SJCRH30 (cell line): ENCODE data around the gene SERAC1. TPM values are rescaled to one million over a fixed set of nuclear protein-coding genes. Genes with fewer than 3 reads are reported as not detected.
"Not testable (repeated sequence)": the region's sequence is repeated elsewhere in the genome, so short reads cannot be mapped to it uniquely, and the experiment has no call there.

Source experiments
- DNase-seq, 2 experiments: peaks; one replicate each; pipeline ENCODE4 v3.0.0-alpha.2; 2015 to 2020
- H3K27ac ChIP-seq: fragments of 250-450 bp; sonication (Bioruptor Pico); 2 replicates; pipeline ENCODE4 v1.5.1; 2020; ENCODE audit warnings: mild to moderate bottlenecking, moderate library complexity
- H3K27me3 ChIP-seq: fragments of 250-450 bp; sonication (Bioruptor Pico); 2 replicates; pipeline ENCODE4 v1.5.1; 2020; ENCODE audit warnings: mild to moderate bottlenecking, moderate library complexity
- H3K36me3 ChIP-seq: fragments of 250-450 bp; sonication (Bioruptor Pico); 2 replicates; pipeline ENCODE4 v1.5.1; 2020; ENCODE audit warnings: mild to moderate bottlenecking, moderate library complexity
- H3K4me1 ChIP-seq: fragments of 250-450 bp; sonication (Bioruptor Pico); 2 replicates; pipeline ENCODE4 v1.5.1; 2020; ENCODE audit warnings: mild to moderate bottlenecking, moderate library complexity
- H3K4me3 ChIP-seq: fragments of 250-450 bp; sonication (Bioruptor Pico); 2 replicates; pipeline ENCODE4 v1.5.1; 2020; ENCODE audit warnings: mild to moderate bottlenecking, moderate library complexity
- H3K9me3 ChIP-seq: fragments of 250-450 bp; sonication (Bioruptor Pico); replicated peaks from 2 replicates; pipeline ENCODE4 v1.5.1; 2020; ENCODE audit warnings: mild to moderate bottlenecking, moderate library complexity
- total RNA-seq: library from RNA; depleted of rRNA; stranded (reverse); fragments of >200 nt; shearing (Covaris generic); gene quantifications from 2 replicates; pipeline ENCODE4 v1.2.3, GENCODE V29; 2014

Gene SERAC1
- total RNA-seq, 1 experiment from 2014 or later, result 12.3 TPM

- Histone ChIP-seq H3K4me3 (no peak overlapping the region), H3K9me3 (no peaks in the 10 kb centered on the region), H3K27ac (no peak overlapping the region), H3K27me3 (no peaks in the 10 kb centered on the region), H3K4me1 (peaks cover 10% of the 10 kb centered on the region), H3K36me3 (0 out of 2 replicates have a peak, but pooled peaks cover 2% of the 10 kb centered on the region)
- peak; percentile 46 to 68 for DNase-seq
Observed at GRCh38 chr6:158188591-158188990, 20.5 kb upstream of the SERAC1 start.

GRCh38 chr6:158185729-158186456 is 17.8 kb upstream of the SERAC1 start:
- Histone ChIP-seq H3K4me3 (no peak overlapping the region), H3K9me3 (0 out of 2 replicates have a peak, but pooled peaks cover 3% of the 10 kb centered on the region), H3K27me3 (no peaks in the 10 kb centered on the region), H3K36me3 (no peaks in the 10 kb centered on the region), H3K27ac (no peak overlapping the region), H3K4me1 (peaks cover 10% of the 10 kb centered on the region)
- no peak for DNase-seq

GRCh38 chr6:158184608-158185007 is 16.5 kb upstream of the SERAC1 start:
- H3K36me3 ChIP-seq, result no peaks in the 10 kb centered on the region
- H3K27me3 ChIP-seq, result no peaks in the 10 kb centered on the region
- no peak overlapping the region for H3K27ac ChIP-seq
- H3K4me1 ChIP-seq, result peaks cover 10% of the 10 kb centered on the region
- no peak overlapping the region for H3K4me3 ChIP-seq
- H3K9me3 ChIP-seq, result 0 out of 2 replicates have a peak, but pooled peaks cover 3% of the 10 kb centered on the region
- no peak for DNase-seq

GRCh38 chr6:158183174-158183972 is 15.3 kb upstream of the SERAC1 start:
- H3K36me3 ChIP-seq, H3K27me3 ChIP-seq, DNase-seq, H3K27ac ChIP-seq, H3K4me1 ChIP-seq, H3K9me3 ChIP-seq, H3K4me3 ChIP-seq: not testable (repeated sequence)

- not testable (repeated sequence) for H3K4me1 ChIP-seq, H3K4me3 ChIP-seq, H3K36me3 ChIP-seq, H3K27ac ChIP-seq, DNase-seq, H3K9me3 ChIP-seq, H3K27me3 ChIP-seq
Observed at GRCh38 chr6:158177712-158178111, 9.7 kb upstream of the SERAC1 start.

- Histone ChIP-seq H3K4me1 (peaks cover 10% of the 10 kb centered on the region), H3K36me3 (0 out of 2 replicates have a peak, but pooled peaks cover 4% of the 10 kb centered on the region), H3K27ac (no peak overlapping the region), H3K27me3 (no peaks in the 10 kb centered on the region), H3K4me3 (no peak overlapping the region), H3K9me3 (no peaks in the 10 kb centered on the region)
- DNase-seq, result no peak
Observed at GRCh38 chr6:158175111-158175510, 7.0 kb upstream of the SERAC1 start.

GRCh38 chr6:158174514-158174913 is 6.5 kb upstream of the SERAC1 start:
- peak in 1 of 2 experiments; percentile 17 for DNase-seq
- H3K27ac ChIP-seq, result no peak overlapping the region
- H3K36me3 ChIP-seq, result 0 out of 2 replicates have a peak, but pooled peaks cover 4% of the 10 kb centered on the region

GRCh38 chr6:158174024-158174423 is 6.0 kb upstream of the SERAC1 start:
- DNase-seq, result no peak
- no peaks in the 10 kb centered on the region for H3K9me3 ChIP-seq
- H3K27me3 ChIP-seq, result no peaks in the 10 kb centered on the region
- 0 out of 2 replicates have a peak, but pooled peaks cover 4% of the 10 kb centered on the region for H3K36me3 ChIP-seq
- no peak overlapping the region for H3K27ac ChIP-seq
- H3K4me1 ChIP-seq, result peaks cover 11% of the 10 kb centered on the region
- no peak overlapping the region for H3K4me3 ChIP-seq

More at GRCh38 chr6:158174514-158174913, 6.5 kb upstream of the SERAC1 start:
- H3K4me1 ChIP-seq, result peaks cover 11% of the 10 kb centered on the region
- no peak overlapping the region for H3K4me3 ChIP-seq
- no peaks in the 10 kb centered on the region for H3K9me3 ChIP-seq
- no peaks in the 10 kb centered on the region for H3K27me3 ChIP-seq

- DNase-seq, result no peak
- Histone ChIP-seq H3K27ac (no peak overlapping the region), H3K36me3 (0 out of 2 replicates have a peak, but pooled peaks cover 4% of the 10 kb centered on the region), H3K9me3 (no peaks in the 10 kb centered on the region), H3K27me3 (no peaks in the 10 kb centered on the region), H3K4me1 (peaks cover 11% of the 10 kb centered on the region), H3K4me3 (no peak overlapping the region)
Observed at GRCh38 chr6:158172001-158172400, 3.9 kb upstream of the SERAC1 start.

GRCh38 chr6:158170656-158171081 is 2.6 kb upstream of the SERAC1 start:
- Histone ChIP-seq H3K27me3 (no peaks in the 10 kb centered on the region), H3K4me1 (peaks cover 14% of the 10 kb centered on the region), H3K27ac (peak overlapping the region; percentile 22), H3K9me3 (no peaks in the 10 kb centered on the region), H3K36me3 (peaks cover 2% of the 10 kb centered on the region; the same call in 1 of the 2 replicates), H3K4me3 (no peak overlapping the region)
- DNase-seq, result peak; percentile 14 to 43

- not testable (repeated sequence) for H3K27ac ChIP-seq, H3K9me3 ChIP-seq, H3K4me3 ChIP-seq, H3K36me3 ChIP-seq, H3K27me3 ChIP-seq, DNase-seq
- H3K4me1 ChIP-seq, result peaks cover 14% of the 10 kb centered on the region
Observed at GRCh38 chr6:158169634-158170033, 1.6 kb upstream of the SERAC1 start.

- peaks cover 8% of the 10 kb centered on the region for H3K4me1 ChIP-seq
- H3K4me3 ChIP-seq, result no peak overlapping the region
- H3K9me3 ChIP-seq, result no peaks in the 10 kb centered on the region
- no peak overlapping the region for H3K27ac ChIP-seq
- H3K36me3 ChIP-seq, result no peaks in the 10 kb centered on the region; the same call in 1 of the 2 replicates
- no peaks in the 10 kb centered on the region for H3K27me3 ChIP-seq
- DNase-seq, result no peak
Observed at GRCh38 chr6:158165919-158166416, 2.1 kb downstream of the SERAC1 start.

GRCh38 chr6:158164579-158165170 is 3.4 kb downstream of the SERAC1 start:
- no peak overlapping the region for H3K4me3 ChIP-seq
- H3K27me3 ChIP-seq, result no peaks in the 10 kb centered on the region
- no peak overlapping the region for H3K27ac ChIP-seq
- DNase-seq, result no peak
- H3K36me3 ChIP-seq, result no peaks in the 10 kb centered on the region; the same call in 1 of the 2 replicates
- no peaks in the 10 kb centered on the region for H3K9me3 ChIP-seq
- H3K4me1 ChIP-seq, result peaks cover 3% of the 10 kb centered on the region; the same call in 1 of the 2 replicates

- Histone ChIP-seq H3K4me1 (peaks cover 2% of the 10 kb centered on the region; the same call in 1 of the 2 replicates), H3K36me3 (peaks cover 4% of the 10 kb centered on the region), H3K4me3 (no peak overlapping the region), H3K27ac (no peak overlapping the region), H3K9me3 (no peaks in the 10 kb centered on the region), H3K27me3 (no peaks in the 10 kb centered on the region)
- no peak for DNase-seq
Observed at GRCh38 chr6:158161566-158162254, 6.4 kb downstream of the SERAC1 start.
